Gastroesophageal sphincter (tissue), 4 donors: Measurements from ENCODE around the gene RNPS1. TPM values are rescaled to one million over a fixed set of nuclear protein-coding genes. Genes with fewer than 3 reads are reported as not detected.
A peak's percentile ranks its signal among the peaks of the same experiment; 100 is the strongest.

Experiments
- ATAC-seq: fragments of 150-250 bp; one replicate; pipeline ENCODE4 v1.9.1; 2016; ENCODE audit warnings: mild to moderate bottlenecking, moderate library complexity
- H3K27ac ChIP-seq, 4 donors: fragments of 200-600 bp; sonication (generic) in 3 of 4; 1 replicate in 3 of 4; 2 replicates in 1 of 4; pipeline ENCODE4 v1.5.1; 2016 to 2019
- H3K27me3 ChIP-seq: fragments of 200-600 bp; sonication (generic); one replicate; pipeline ENCODE4 v1.5.1; 2019
- H3K36me3 ChIP-seq, 2 donors: fragments of 200-600 bp; sonication (generic); one replicate each; pipeline ENCODE4 v1.5.1; 2019; ENCODE audit warnings: control low read depth in 1 of 2
- H3K4me1 ChIP-seq, 3 donors: fragments of 200-600 bp; sonication (generic); 1 replicate in 2 of 3; 2 replicates in 1 of 3; pipeline ENCODE4 v1.5.1; 2016 to 2019; ENCODE audit warnings: control low read depth in 2 of 3
- H3K4me3 ChIP-seq, 2 donors: fragments of 200-600 bp; sonication (generic); one replicate each; pipeline ENCODE4 v1.5.1; 2019; ENCODE audit warnings: mild to moderate bottlenecking in 1 of 2, moderate library complexity in 1 of 2
- H3K9me3 ChIP-seq, 3 donors: fragments of 200-600 bp; sonication (generic); one replicate each; pipeline ENCODE4 v1.5.1; 2017 to 2019; ENCODE audit warnings: control low read depth in 2 of 3
- EP300 ChIP-seq: sonication (generic); formaldehyde crosslinking; IDR thresholded peaks from one replicate; pipeline ENCODE4 v1.6.1; 2017; ENCODE audit warnings: antibody characterized with exemption, mild to moderate bottlenecking
- POLR2A ChIP-seq, 2 donors: fragments of 450-650 bp; IDR thresholded peaks; one replicate each; pipeline ENCODE4 v1.6.1; 2017; ENCODE audit warnings: antibody characterized with exemption in 2 of 2, mild to moderate bottlenecking in 2 of 2, moderate library complexity in 1 of 2
- POLR2AphosphoS5 ChIP-seq: sonication (generic); formaldehyde crosslinking; IDR thresholded peaks from one replicate; pipeline ENCODE4 v1.6.1; 2017; ENCODE audit warnings: antibody characterized with exemption
- WGBS, 2 donors: methylation state at CpG; one replicate each; pipeline ENCODE4 v1.1.5; 2018; ENCODE audit warnings: low coverage in 1 of 2; 5-methylcytosine and 5-hydroxymethylcytosine counted together
- total RNA-seq, 4 donors: library from RNA; depleted of rRNA; stranded (reverse); fragments of >200 nt; gene quantifications; one replicate each; pipeline ENCODE4 v1.1.0, GENCODE V29; 2016
- TF ChIP-seq, protein P1 (sequence below), 4 experiments: fragments of 200-600 bp in 2 of 4; fragments of 450-650 bp in 2 of 4; sonication (generic) in 1 of 4; IDR thresholded peaks; one replicate each; pipeline ENCODE4 v1.5.1; 2017 to 2019; ENCODE audit warnings: antibody characterized with exemption in 4 of 4, mild to moderate bottlenecking in 2 of 4, moderate library complexity in 2 of 4

The RNPS1 gene
- total RNA-seq, 4 donors from 2014 or later: 117 to 171 (median 128) TPM

DNA sequence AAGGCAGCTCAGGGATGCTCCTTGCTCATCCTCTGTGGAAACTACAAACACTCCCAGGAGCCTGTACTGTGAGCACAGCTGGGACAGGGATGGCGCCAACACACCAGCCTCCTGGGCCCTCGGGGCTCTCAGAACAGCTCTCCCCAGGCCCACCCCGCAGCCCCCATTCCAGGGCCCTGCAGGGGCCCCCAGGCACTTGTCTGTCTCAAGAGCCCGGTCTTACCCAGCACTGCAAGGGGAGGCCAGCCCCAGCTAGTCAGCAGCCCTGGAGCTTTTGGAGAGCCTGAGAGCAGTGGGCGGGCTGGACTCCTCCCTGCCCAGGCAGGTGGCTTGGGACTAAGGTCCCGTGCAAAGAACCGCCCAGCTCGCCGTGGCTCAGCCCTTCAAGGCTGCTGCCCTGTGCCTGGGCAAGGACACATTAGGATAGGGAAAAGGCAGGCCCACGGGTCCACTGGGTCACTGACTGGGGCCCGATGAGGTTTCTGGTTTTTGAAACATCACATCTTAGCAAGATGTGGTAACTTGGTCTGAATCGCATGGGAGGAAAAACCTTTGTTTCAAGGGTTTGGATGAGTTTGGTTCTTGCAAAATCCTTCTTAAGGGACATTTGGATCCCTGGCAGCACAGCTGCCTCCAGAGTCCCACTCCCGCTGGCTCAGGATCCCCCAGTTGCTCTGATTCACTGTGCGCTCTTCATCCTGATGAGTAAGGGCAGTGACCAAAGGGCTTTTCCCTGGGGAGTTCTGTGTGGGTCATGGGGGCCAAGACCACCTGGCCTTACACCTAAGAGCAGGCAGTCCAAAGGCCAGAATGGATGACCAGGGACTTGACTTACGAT lies 28.9 kb downstream of the RNPS1 start:
- 77 to 83% methylated on average over 1 to 4 of the region's 15 CpGs for WGBS, 2 donors
- Histone ChIP-seq H3K27me3 (peaks cover 43% of the 10 kb centered on the region), H3K36me3 (peaks cover 0 to 64% of the 10 kb centered on the region in 2 donors), H3K4me1 (peaks cover 6 to 28% (median 17%) of the 10 kb centered on the region in 3 donors), H3K4me3 (no peak overlapping the region), H3K9me3 (no peaks in the 10 kb centered on the region), H3K27ac (peak overlapping the region in 1 of 4 donors; percentile 18)
- ATAC-seq: peak; percentile 15
- TF ChIP-seq POLR2AphosphoS5 (no peak), POLR2A (IDR thresholded peaks at IDR 0.05) (no peak), EP300 (no peak)
- TF ChIP-seq, protein P1, sequence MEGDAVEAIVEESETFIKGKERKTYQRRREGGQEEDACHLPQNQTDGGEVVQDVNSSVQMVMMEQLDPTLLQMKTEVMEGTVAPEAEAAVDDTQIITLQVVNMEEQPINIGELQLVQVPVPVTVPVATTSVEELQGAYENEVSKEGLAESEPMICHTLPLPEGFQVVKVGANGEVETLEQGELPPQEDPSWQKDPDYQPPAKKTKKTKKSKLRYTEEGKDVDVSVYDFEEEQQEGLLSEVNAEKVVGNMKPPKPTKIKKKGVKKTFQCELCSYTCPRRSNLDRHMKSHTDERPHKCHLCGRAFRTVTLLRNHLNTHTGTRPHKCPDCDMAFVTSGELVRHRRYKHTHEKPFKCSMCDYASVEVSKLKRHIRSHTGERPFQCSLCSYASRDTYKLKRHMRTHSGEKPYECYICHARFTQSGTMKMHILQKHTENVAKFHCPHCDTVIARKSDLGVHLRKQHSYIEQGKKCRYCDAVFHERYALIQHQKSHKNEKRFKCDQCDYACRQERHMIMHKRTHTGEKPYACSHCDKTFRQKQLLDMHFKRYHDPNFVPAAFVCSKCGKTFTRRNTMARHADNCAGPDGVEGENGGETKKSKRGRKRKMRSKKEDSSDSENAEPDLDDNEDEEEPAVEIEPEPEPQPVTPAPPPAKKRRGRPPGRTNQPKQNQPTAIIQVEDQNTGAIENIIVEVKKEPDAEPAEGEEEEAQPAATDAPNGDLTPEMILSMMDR (IDR thresholded peaks at IDR 0.05): no peak

DNA sequence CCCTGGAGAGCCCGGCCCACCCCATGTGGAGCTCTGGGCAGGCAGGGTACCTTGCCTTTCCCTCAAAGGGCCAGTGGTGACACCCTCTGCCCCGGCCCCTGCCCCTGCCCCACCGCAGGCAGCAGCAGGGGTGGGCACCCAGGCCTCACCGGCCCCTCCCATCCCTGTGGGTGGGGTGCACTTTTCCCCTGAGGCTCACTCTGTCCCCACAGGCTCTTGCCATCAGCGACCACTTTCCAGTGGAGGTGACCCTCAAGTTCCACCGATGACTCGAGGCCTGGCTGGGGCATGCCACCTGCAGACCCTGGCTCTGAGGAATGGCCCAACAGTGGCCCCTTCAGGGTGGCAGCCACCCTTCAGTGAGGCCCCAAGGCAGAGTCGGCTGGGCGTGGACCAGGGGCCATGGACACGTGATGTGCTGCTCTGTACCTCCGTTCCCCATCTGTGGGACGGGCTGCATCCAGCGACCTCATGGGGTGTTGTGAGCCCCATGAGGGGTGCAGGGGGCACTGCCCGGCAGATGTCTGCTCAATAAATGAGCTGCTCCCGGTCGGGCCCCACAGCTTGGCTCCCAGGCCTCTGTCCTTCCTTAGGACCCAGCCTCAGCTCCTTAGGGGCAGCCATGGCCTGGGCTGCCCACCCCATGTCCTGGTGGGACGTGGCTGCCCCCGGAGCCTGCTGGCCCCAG lies 29.6 kb downstream of the RNPS1 start:
- no peak for TF ChIP-seq POLR2AphosphoS5
- TF ChIP-seq EP300: no peak
- TF ChIP-seq, protein P1 (IDR thresholded peaks at IDR 0.05): no peak
- no peak for TF ChIP-seq POLR2A (IDR thresholded peaks at IDR 0.05)
- Histone ChIP-seq H3K4me1 (peaks cover 6 to 28% (median 17%) of the 10 kb centered on the region in 3 donors), H3K9me3 (no peaks in the 10 kb centered on the region), H3K36me3 (peaks cover 0 to 64% of the 10 kb centered on the region in 2 donors), H3K27ac (peak overlapping the region in 1 of 4 donors; percentile 18), H3K4me3 (no peak overlapping the region), H3K27me3 (peaks cover 51% of the 10 kb centered on the region)
- WGBS, 2 donors: 61 to 80% methylated on average over 1 to 7 of the region's 18 CpGs
- ATAC-seq: no peak

DNA sequence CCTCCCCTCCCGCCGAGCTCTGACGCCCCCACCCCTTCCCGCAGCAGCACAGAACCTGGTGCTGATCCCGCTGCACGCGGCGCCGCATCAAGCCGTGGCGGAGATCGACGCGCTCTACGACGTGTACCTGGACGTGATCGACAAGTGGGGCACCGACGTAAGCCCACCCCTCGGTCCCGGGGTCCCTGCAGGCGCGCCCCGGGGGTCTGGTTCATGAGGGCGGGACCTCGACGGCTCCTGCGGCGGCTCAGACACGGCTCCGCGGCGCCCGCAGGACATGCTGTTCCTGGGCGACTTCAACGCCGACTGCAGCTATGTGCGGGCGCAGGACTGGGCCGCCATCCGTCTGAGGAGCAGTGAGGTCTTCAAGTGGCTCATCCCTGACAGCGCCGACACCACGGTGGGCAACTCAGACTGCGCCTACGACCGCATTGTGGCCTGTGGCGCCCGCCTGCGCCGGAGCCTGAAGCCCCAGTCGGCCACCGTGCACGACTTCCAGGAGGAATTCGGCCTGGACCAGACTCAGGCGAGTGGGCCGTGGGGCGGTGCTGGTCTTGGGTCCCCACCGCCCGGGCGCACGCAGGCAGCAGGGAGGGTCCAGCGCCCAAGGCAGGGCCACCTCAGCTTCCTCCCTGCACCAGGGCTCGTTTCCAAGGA lies 30.3 kb downstream of the RNPS1 start:
- ATAC-seq: peak; percentile 20
- Histone ChIP-seq H3K4me1 (peaks cover 6 to 28% (median 17%) of the 10 kb centered on the region in 3 donors), H3K27ac (no peak overlapping the region), H3K4me3 (peak overlapping the region in 1 of 2 donors; percentile 0), H3K9me3 (no peaks in the 10 kb centered on the region), H3K27me3 (peaks cover 57% of the 10 kb centered on the region), H3K36me3 (peaks cover 0 to 64% of the 10 kb centered on the region in 2 donors)
- WGBS, 2 donors: 0% methylated on average over 1 of the region's 65 CpGs; no CpG with 5 or more reads in 1 of the 2 donors
- TF ChIP-seq, protein P1 (IDR thresholded peaks at IDR 0.05): no peak
- TF ChIP-seq EP300 (no peak), POLR2AphosphoS5 (no peak), POLR2A (IDR thresholded peaks at IDR 0.05) (no peak)

DNA sequence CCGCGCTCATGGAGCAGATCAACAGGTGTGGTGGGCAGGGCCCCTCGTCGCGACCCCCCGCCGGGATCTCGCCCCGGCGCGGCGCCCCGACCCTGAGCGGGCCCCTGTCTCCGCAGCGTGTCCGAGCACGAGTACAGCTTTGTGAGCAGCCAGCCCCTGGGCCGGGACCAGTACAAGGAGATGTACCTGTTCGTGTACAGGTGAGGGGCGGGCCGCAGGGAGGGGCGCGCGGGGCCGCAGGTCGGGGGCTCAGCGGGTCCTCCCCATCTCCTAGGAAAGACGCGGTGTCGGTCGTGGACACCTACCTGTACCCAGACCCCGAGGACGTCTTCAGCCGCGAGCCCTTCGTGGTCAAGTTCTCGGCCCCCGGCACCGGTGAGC lies 30.8 kb downstream of the RNPS1 start:
- WGBS, 2 donors: 22% methylated on average over 6 of the region's 40 CpGs; no CpG with 5 or more reads in 1 of the 2 donors
- H3K36me3 ChIP-seq: peaks cover 0 to 64% of the 10 kb centered on the region in 2 donors
- no peak for ATAC-seq
- peak overlapping the region in 1 of 2 donors; percentile 38 for H3K4me3 ChIP-seq
- H3K9me3 ChIP-seq: no peaks in the 10 kb centered on the region
- TF ChIP-seq EP300: no peak
- no peak overlapping the region for H3K27ac ChIP-seq
- H3K27me3 ChIP-seq: peaks cover 62% of the 10 kb centered on the region
- H3K4me1 ChIP-seq: peaks cover 6 to 28% (median 17%) of the 10 kb centered on the region in 3 donors
